ENCODE results near the gene EDARADD.
"Not testable (repeated sequence)": the region's sequence is repeated elsewhere in the genome, so short reads cannot be mapped to it uniquely, and the experiment has no call there.

DNA sequence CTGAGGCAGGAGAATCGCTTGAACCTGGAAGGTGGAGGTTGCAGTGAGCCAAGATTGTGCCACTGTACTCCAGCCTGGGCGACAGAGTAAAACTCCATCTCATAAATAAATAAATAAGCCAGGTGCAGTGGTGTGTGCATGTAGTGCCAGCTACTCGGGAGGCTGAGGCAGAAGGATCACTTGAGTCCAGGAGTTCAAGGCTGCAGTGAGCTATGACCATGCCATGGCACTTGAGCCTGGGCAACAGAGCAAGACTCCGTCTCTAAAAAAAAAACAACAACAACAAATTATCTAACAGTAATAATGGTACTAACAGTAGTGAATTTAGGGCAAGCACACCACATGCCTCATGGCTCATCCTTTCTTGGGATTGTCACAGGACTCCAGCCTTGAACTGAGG is 41.3 kb upstream of the EDARADD start:
- TF ChIP-seq CTCF, POLR2A (IDR thresholded peaks at IDR 0.05): not testable (repeated sequence)

All from thyroid gland (tissue), 4 donors.